ENCODE measurements around the gene UAP1L1.

The UAP1L1 gene

DNA sequence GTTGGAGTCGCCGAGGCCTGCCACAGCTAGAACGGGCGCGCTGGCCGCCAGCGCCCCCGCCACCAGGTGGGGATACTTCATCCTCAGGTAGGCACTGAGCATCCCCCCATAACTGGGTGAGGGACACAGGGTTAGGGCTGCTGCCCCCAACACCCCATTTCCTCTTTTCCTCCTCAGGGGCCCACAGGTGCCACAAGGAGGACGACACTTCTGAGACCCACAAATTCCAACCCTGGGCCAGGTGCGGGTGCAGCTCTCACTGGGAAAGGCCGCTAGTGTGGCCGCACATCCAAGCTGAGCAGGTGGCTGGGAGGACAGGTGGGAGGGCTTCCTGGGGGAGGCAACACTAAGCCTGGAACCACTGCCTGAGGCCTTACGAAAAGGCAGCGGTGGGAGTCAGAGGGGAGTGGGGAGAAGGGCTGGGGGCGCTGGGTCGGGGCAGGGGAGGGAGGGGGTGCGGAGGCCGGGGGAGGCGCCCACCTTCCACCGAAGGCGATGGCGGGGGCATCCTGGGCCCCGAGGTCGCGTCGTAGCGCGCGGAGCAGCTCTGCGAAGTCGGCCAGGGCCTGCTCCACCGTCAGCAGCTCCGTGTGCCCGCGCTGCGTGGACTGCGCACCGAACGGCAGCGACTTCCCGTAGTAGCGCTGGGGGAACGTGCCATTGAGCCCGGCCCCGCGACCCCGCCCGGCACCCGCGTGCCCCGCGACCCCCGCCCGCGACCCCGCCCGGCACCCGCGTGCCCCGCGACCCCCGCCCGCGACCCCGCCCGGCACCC is 36.3 kb downstream of the UAP1L1 start:
- no peak for TF ChIP-seq CTCF (IDR thresholded peaks at IDR 0.05; ENCODE audit: low read depth, low read length)
- DNase-seq (ENCODE audit: extremely low read depth, low read depth): no peak

- DNase-seq (ENCODE audit: extremely low read depth, low read depth): no peak
- TF ChIP-seq CTCF (IDR thresholded peaks at IDR 0.05; ENCODE audit: low read depth, low read length): no peak
Observed at GRCh38 chr9:137114220-137114612, 36.9 kb downstream of the UAP1L1 start.

DNA sequence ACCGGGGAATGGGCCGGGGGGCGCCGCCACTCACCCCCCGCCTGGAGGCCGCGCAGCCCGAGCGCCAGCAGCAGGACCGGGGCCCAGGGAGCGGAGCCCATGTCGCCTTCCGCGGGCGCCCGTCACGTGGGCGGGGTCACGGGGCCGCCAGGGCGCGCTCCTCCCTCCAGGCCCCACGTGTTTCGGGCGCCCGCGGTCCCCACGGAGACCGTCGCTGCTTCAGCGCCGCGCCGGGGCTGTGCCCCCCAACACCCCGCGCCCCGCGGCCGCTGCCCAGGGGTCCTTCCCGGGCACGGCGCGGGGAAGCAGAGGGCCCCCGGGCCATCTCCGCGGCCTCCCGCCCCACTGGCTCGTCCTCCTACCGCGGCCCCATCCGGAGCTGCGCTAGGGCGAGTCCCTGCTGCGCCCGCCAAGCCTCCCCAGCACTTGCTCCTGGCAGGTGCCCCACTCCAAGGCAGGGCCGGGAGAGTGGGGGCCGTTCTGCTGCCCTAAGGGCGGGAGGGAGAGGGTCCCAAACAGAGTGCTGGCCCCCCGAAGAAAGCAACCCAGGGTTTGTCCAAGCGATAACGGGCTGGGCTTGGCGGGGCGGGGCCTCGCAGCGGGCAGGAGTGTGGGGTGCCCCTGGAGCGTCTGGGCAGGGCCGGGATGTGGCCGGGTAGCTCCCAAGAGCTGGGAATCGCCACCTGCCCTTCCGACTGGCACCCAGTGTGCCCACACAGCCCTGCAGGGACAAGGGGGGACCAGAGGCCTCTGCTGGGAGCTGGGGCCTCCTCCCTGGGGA is 37.5 kb downstream of the UAP1L1 start, which contains the start of gene DPP7:
Gene DPP7 (minus strand): TSS at position 121 of the 781 bp plus-strand sequence. CDS start 20 bp downstream, at position 101.
- peak; percentile 8 for DNase-seq (ENCODE audit: extremely low read depth, low read depth)
- TF ChIP-seq CTCF (IDR thresholded peaks at IDR 0.05; ENCODE audit: low read depth, low read length): no peak

DNA sequence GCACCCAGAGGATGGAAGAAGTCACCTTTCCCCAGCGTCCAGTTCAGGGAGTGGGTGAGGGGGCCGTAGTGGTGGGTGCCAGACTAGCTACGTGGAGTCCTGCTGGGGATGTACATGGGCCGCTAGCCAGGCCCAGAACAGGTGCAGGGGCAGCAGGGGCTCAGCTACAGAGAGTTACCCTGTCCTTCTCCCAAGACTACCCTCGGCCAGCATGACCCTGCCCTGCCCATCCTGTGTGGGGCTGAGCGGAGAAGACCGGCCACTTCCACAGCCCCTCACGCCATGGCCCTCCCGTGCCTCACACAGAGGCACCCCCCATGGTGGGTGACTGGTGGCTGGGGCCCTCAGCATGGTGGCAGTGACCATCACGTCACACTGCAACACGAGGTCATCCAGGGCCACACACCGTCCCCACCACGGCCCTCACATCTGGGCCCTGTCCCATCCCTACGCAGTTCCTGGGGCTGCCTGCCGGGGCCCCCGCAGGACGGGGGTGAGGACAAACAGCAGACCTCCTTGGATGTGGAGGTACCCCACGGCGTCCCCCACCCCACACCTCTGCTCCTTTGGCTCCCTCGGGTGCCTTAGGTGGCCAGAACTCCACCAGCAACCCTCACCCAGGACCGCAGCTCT is 38.2 kb downstream of the UAP1L1 start:
- TF ChIP-seq CTCF (IDR thresholded peaks at IDR 0.05; ENCODE audit: low read depth, low read length): no peak
- DNase-seq (ENCODE audit: extremely low read depth, low read depth): no peak

GRCh38 chr9:137116027-137116507 is 38.8 kb downstream of the UAP1L1 start:
- no peak for DNase-seq (ENCODE audit: extremely low read depth, low read depth)
- TF ChIP-seq CTCF (IDR thresholded peaks at IDR 0.05; ENCODE audit: low read depth, low read length): no peak

DNA sequence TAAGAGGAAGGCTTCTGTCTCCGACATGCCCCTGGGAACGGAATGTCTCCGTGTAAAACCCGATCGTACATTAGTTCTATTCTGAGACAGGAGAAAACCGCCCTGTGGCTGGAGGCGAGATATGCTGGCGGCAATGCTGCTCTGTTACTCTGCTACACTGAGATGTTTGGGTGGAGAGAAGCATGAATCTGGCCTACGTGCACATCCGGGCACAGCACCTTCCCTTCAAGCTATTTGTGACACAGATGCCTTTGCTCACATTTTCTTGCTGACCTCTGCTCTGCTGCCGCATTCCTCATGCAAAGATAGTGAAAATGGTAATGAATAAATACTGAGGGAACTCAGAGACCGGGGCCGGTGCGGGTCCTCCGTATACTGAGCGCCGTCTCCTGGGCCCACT is 39.4 kb downstream of the UAP1L1 start:
- no peak for DNase-seq (ENCODE audit: extremely low read depth, low read depth)
- TF ChIP-seq CTCF (IDR thresholded peaks at IDR 0.05; ENCODE audit: low read depth, low read length): no peak
